ENCODE results near the gene PTPN7.
A peak's percentile ranks its signal among the peaks of the same experiment; 100 is the strongest.

PTPN7 gene

GRCh38 chr1:202131956-202132821 lies 28.2 kb downstream of the PTPN7 start:
- H4K20me1 ChIP-seq (ENCODE audit: insufficient read depth, low read length) = 0 out of 2 replicates have a peak, but pooled peaks cover 5% of the 10 kb centered on the region
- no peak overlapping the region for H3K4me3 ChIP-seq (ENCODE audit: low read length)
- peak; percentile 4 for DNase-seq
- no peak overlapping the region for H3K9ac ChIP-seq (ENCODE audit: low read length)
- H3K4me1 ChIP-seq (ENCODE audit: low read length) = no peaks in the 10 kb centered on the region
- H3K4me2 ChIP-seq (ENCODE audit: low read depth, low read length) = no peak overlapping the region
- H3K36me3 ChIP-seq (replicated peaks; ENCODE audit: insufficient read depth, low read length) = no peaks in the 10 kb centered on the region
- H3K79me2 ChIP-seq (ENCODE audit: low read length) = no peaks in the 10 kb centered on the region
- TF ChIP-seq CTCF (IDR thresholded peaks at IDR 0.05; ENCODE audit: low read length) (no peak), EZH2 (optimal IDR thresholded peaks at IDR 0.05; ENCODE audit: low read depth, low read length) (no peak), EZH2phosphoT487 (IDR thresholded peaks at IDR 0.05; ENCODE audit: low read length) (no peak)
- H3K9me3 ChIP-seq (replicated peaks; ENCODE audit: insufficient read depth, low read length) = no peaks in the 10 kb centered on the region
- peaks cover 5% of the 10 kb centered on the region; the same call in 1 of the 2 replicates for H3F3A ChIP-seq (ENCODE audit: insufficient read depth, low read length)
- H2AFZ ChIP-seq (ENCODE audit: low read length) = no peak overlapping the region
- H3K27me3 ChIP-seq (replicated peaks; ENCODE audit: insufficient read depth, low read length) = no peaks in the 10 kb centered on the region
- H3K27ac ChIP-seq (ENCODE audit: low read length) = no peak overlapping the region
- H3K9me2 ChIP-seq (replicated peaks; ENCODE audit: insufficient read depth, low read length) = no peaks in the 10 kb centered on the region

GRCh38 chr1:202130816-202131522 lies 29.4 kb downstream of the PTPN7 start:
- H3K36me3 ChIP-seq (replicated peaks; ENCODE audit: insufficient read depth, low read length) = no peaks in the 10 kb centered on the region
- no peaks in the 10 kb centered on the region for H3K79me2 ChIP-seq (ENCODE audit: low read length)
- no peak overlapping the region for H2AFZ ChIP-seq (ENCODE audit: low read length)
- H3K4me2 ChIP-seq (ENCODE audit: low read depth, low read length) = no peak overlapping the region
- H3K27me3 ChIP-seq (replicated peaks; ENCODE audit: insufficient read depth, low read length) = no peaks in the 10 kb centered on the region
- no peak for DNase-seq
- peaks cover 4% of the 10 kb centered on the region; the same call in 1 of the 2 replicates for H3F3A ChIP-seq (ENCODE audit: insufficient read depth, low read length)
- no peaks in the 10 kb centered on the region for H3K9me3 ChIP-seq (replicated peaks; ENCODE audit: insufficient read depth, low read length)
- H3K9ac ChIP-seq (ENCODE audit: low read length) = no peak overlapping the region
- H3K4me3 ChIP-seq (ENCODE audit: low read length) = no peak overlapping the region
- TF ChIP-seq CTCF (IDR thresholded peaks at IDR 0.05; ENCODE audit: low read length) = no peak
- no peak for TF ChIP-seq EZH2phosphoT487 (IDR thresholded peaks at IDR 0.05; ENCODE audit: low read length)
- TF ChIP-seq EZH2 (optimal IDR thresholded peaks at IDR 0.05; ENCODE audit: low read depth, low read length) = no peak
- H3K9me2 ChIP-seq (replicated peaks; ENCODE audit: insufficient read depth, low read length) = no peaks in the 10 kb centered on the region
- H3K27ac ChIP-seq (ENCODE audit: low read length) = no peak overlapping the region
- H3K4me1 ChIP-seq (ENCODE audit: low read length) = no peaks in the 10 kb centered on the region
- H4K20me1 ChIP-seq (ENCODE audit: insufficient read depth, low read length) = 0 out of 2 replicates have a peak, but pooled peaks cover 5% of the 10 kb centered on the region

GRCh38 chr1:202130297-202130721 lies 30.1 kb downstream of the PTPN7 start:
- Histone ChIP-seq H3K36me3 (replicated peaks; ENCODE audit: insufficient read depth, low read length) (no peaks in the 10 kb centered on the region), H3K9me2 (replicated peaks; ENCODE audit: insufficient read depth, low read length) (no peaks in the 10 kb centered on the region), H3K4me1 (ENCODE audit: low read length) (no peaks in the 10 kb centered on the region), H3K9ac (ENCODE audit: low read length) (no peak overlapping the region), H3F3A (ENCODE audit: insufficient read depth, low read length) (no peaks in the 10 kb centered on the region), H3K27ac (ENCODE audit: low read length) (no peak overlapping the region), H3K4me2 (ENCODE audit: low read depth, low read length) (no peak overlapping the region), H3K27me3 (replicated peaks; ENCODE audit: insufficient read depth, low read length) (peaks cover 1% of the 10 kb centered on the region), H2AFZ (ENCODE audit: low read length) (no peak overlapping the region), H4K20me1 (ENCODE audit: insufficient read depth, low read length) (no peaks in the 10 kb centered on the region), H3K4me3 (ENCODE audit: low read length) (no peak overlapping the region), H3K79me2 (ENCODE audit: low read length) (no peaks in the 10 kb centered on the region), H3K9me3 (replicated peaks; ENCODE audit: insufficient read depth, low read length) (no peaks in the 10 kb centered on the region)
- DNase-seq = peak; percentile 4
- TF ChIP-seq CTCF (IDR thresholded peaks at IDR 0.05; ENCODE audit: low read length) = no peak
- TF ChIP-seq EZH2phosphoT487 (IDR thresholded peaks at IDR 0.05; ENCODE audit: low read length) = no peak
- no peak for TF ChIP-seq EZH2 (optimal IDR thresholded peaks at IDR 0.05; ENCODE audit: low read depth, low read length)

All from MM.1S (cell line).